ENCODE results near the gene TJP1. TPM values are rescaled to one million over a fixed set of nuclear protein-coding genes. Genes with fewer than 3 reads are reported as not detected.

Gene TJP1
- total and polyA plus RNA-seq, 9 of the 15 experiments (the other 6 are each of a cell fraction or from before 2014, with no cell fraction given), result 9.1 to 39.3 (median 28.0) TPM

GRCh38 chr15:29864501-29864900 lies 42.2 kb upstream of the TJP1 start (continued):
- TF ChIP-seq KDM2B (CRISPR knock-in tag; IDR thresholded peaks at IDR 0.05), result no peak

- Histone ChIP-seq H3K9ac (ENCODE audit: insufficient read depth in 1 of 2, low read depth in 2 of 2, low read length in 2 of 2) (no peak overlapping the region), H3K4me1 (replicated peaks in 1 of 2; ENCODE audit: control insufficient read depth in 2 of 2, insufficient read depth in 2 of 2, low read length in 2 of 2) (no peaks in the 10 kb centered on the region; a peak in 2 of 5 replicates), H2AFZ (ENCODE audit: low read depth, low read length) (no peak overlapping the region), H3K27ac (ENCODE audit: extremely low read depth, low read depth, low read length) (no peak overlapping the region), H3K36me3 (ENCODE audit: control insufficient read depth, insufficient read depth, low read length) (no peaks in the 10 kb centered on the region), H3K9me3 (replicated peaks; ENCODE audit: control insufficient read depth, insufficient read depth, low read depth, low read length) (no peaks in the 10 kb centered on the region), H3K4me2 (ENCODE audit: insufficient read depth, low read length) (no peak overlapping the region), H3K79me2 (ENCODE audit: control insufficient read depth, insufficient read depth, low read length) (no peaks in the 10 kb centered on the region), H4K20me1 (replicated peaks; ENCODE audit: control insufficient read depth, insufficient read depth, low read length) (no peaks in the 10 kb centered on the region), H3K27me3 (ENCODE audit: control insufficient read depth in 2 of 2, insufficient read depth in 2 of 2, low read length in 2 of 2) (peaks cover 16 to 36% of the 10 kb centered on the region in 2 experiments; a peak in 4 of 5 replicates), H3K4me3 (no peak overlapping the region), H3K9me1 (ENCODE audit: control insufficient read depth, insufficient read depth, low read length) (no peaks in the 10 kb centered on the region)
- no peak for DNase-seq (ENCODE audit: extremely low read depth in 1 of 4, low spot score in 3 of 4)
- WGBS (ENCODE audit: insufficient coverage, low coverage, missing lambda C conversion rate), result 3% methylated on average over 4 of the region's 4 CpGs
- CTCF ChIA-PET (ENCODE audit: low intra/inter-chr PET ratio), result no interaction called here
- intact Hi-C loops (cut with micrococcal nuclease), result no loop called here
- in situ Hi-C loops (cut with MboI), result no loop called here
- no peak for FAIRE-seq
- ATAC-seq, result no peak
- TF ChIP-seq NR1H2 (CRISPR knock-in tag; IDR thresholded peaks at IDR 0.05), result no peak
- no peak for TF ChIP-seq ZC3H8 (IDR thresholded peaks at IDR 0.05)
- TF ChIP-seq NR2F6 (CRISPR knock-in tag; IDR thresholded peaks at IDR 0.05), result no peak
- TF ChIP-seq GABPB1 (CRISPR knock-in tag; IDR thresholded peaks at IDR 0.05), result no peak
- TF ChIP-seq ZNF217 (CRISPR knock-in tag; IDR thresholded peaks at IDR 0.05), result no peak
- TF ChIP-seq MYNN (IDR thresholded peaks at IDR 0.05), result no peak
- TF ChIP-seq MYNN (CRISPR knock-in tag; IDR thresholded peaks at IDR 0.05), result no peak
- TF ChIP-seq ZNF717 (CRISPR knock-in tag; IDR thresholded peaks at IDR 0.05), result no peak
- no TSS peak for BruUV-seq (replicated peaks)
- POLR2A ChIA-PET, result no interaction called here
These were observed 41.2 kb upstream of the TJP1 start for GRCh38 chr15:29863438-29863837.
